KMS-11 (cell line): ENCODE data around the gene CFAP73.

Experiments used
- H2AFZ ChIP-seq: fragments of 200-600 bp; sonication (generic); 2 replicates; pipeline ENCODE4 v1.6.1; 2016; ENCODE audit warnings: antibody characterized with exemption, mixed run types, low read depth
- H3K27ac ChIP-seq: fragments of 200-600 bp; sonication (generic); 2 replicates; pipeline ENCODE4 v1.6.1; 2016; ENCODE audit warnings: mild to moderate bottlenecking, mixed run types
- H3K27me3 ChIP-seq: fragments of 200-600 bp; sonication (generic); 2 replicates; pipeline ENCODE4 v1.6.1; 2017; ENCODE audit warnings: mild to moderate bottlenecking, low read depth, mixed run types, moderate library complexity; ENCODE audit not compliant: insufficient read depth
- H3K36me3 ChIP-seq: fragments of 200-600 bp; sonication (generic); 2 replicates; pipeline ENCODE4 v1.6.1; 2017; ENCODE audit warnings: mild to moderate bottlenecking, mixed run types; ENCODE audit not compliant: insufficient read depth
- H3K4me1 ChIP-seq: fragments of 200-600 bp; sonication (generic); 2 replicates; pipeline ENCODE4 v1.6.1; 2016; ENCODE audit warnings: mild to moderate bottlenecking, low read depth, mixed run types; ENCODE audit not compliant: poor library complexity, severe bottlenecking
- H3K4me2 ChIP-seq: fragments of 200-600 bp; sonication (generic); 2 replicates; pipeline ENCODE4 v1.7.0; 2016; ENCODE audit warnings: mild to moderate bottlenecking, mixed run types
- H3K4me3 ChIP-seq: fragments of 200-600 bp; sonication (generic); IDR thresholded peaks from 2 replicates; pipeline ENCODE4 v1.6.1; 2017; ENCODE audit warnings: low read depth, low read length, mixed read lengths; ENCODE audit not compliant: insufficient read depth
- H3K79me2 ChIP-seq: fragments of 200-600 bp; sonication (generic); 2 replicates; pipeline ENCODE4 v1.6.1; 2016; ENCODE audit warnings: low read depth, mixed run types; ENCODE audit not compliant: insufficient read depth
- H3K9ac ChIP-seq: fragments of 200-600 bp; sonication (generic); 2 replicates; pipeline ENCODE4 v1.6.1; 2016; ENCODE audit warnings: mild to moderate bottlenecking, mixed run types
- H4K20me1 ChIP-seq: fragments of 200-600 bp; sonication (generic); 2 replicates; pipeline ENCODE4 v1.6.1; 2016; ENCODE audit warnings: mild to moderate bottlenecking, mixed run types; ENCODE audit not compliant: insufficient read depth
- CTCF ChIP-seq: fragments of 200-600 bp; sonication (generic); conservative IDR thresholded peaks from 2 replicates; pipeline ENCODE4 v1.6.1; 2017; ENCODE audit warnings: low read depth, mild to moderate bottlenecking, antibody characterized with exemption, low read length, moderate library complexity, mixed read lengths

The CFAP73 gene

GRCh38 chr12:113167868-113168267 lies 18.3 kb downstream of the CFAP73 start:
- Histone ChIP-seq H3K4me3 (no peak overlapping the region), H3K27me3 (no peaks in the 10 kb centered on the region), H2AFZ (no peak overlapping the region), H3K79me2 (no peaks in the 10 kb centered on the region), H3K27ac (no peak overlapping the region), H3K36me3 (no peaks in the 10 kb centered on the region), H3K4me2 (no peak overlapping the region), H3K4me1 (peaks cover 23% of the 10 kb centered on the region), H3K9ac (no peak overlapping the region), H4K20me1 (no peaks in the 10 kb centered on the region)
- no peak for TF ChIP-seq CTCF

GRCh38 chr12:113169697-113170096 lies 20.2 kb downstream of the CFAP73 start:
- no peak overlapping the region for H3K9ac ChIP-seq
- TF ChIP-seq CTCF: no peak
- H3K27ac ChIP-seq: no peak overlapping the region
- H3K79me2 ChIP-seq: no peaks in the 10 kb centered on the region
- no peak overlapping the region for H3K4me3 ChIP-seq
- H3K4me2 ChIP-seq: no peak overlapping the region
- no peak overlapping the region for H2AFZ ChIP-seq
- H3K36me3 ChIP-seq: no peaks in the 10 kb centered on the region
- no peaks in the 10 kb centered on the region for H4K20me1 ChIP-seq
- no peaks in the 10 kb centered on the region for H3K27me3 ChIP-seq
- peaks cover 41% of the 10 kb centered on the region for H3K4me1 ChIP-seq

GRCh38 chr12:113170457-113170856 lies 20.9 kb downstream of the CFAP73 start:
- H3K79me2 ChIP-seq: no peaks in the 10 kb centered on the region
- no peaks in the 10 kb centered on the region for H4K20me1 ChIP-seq
- H3K36me3 ChIP-seq: no peaks in the 10 kb centered on the region
- H3K4me1 ChIP-seq: peaks cover 42% of the 10 kb centered on the region
- H3K27me3 ChIP-seq: no peaks in the 10 kb centered on the region
- no peak for TF ChIP-seq CTCF
- no peak overlapping the region for H3K27ac ChIP-seq
- H2AFZ ChIP-seq: no peak overlapping the region
- H3K4me3 ChIP-seq: no peak overlapping the region
- no peak overlapping the region for H3K9ac ChIP-seq
- no peak overlapping the region for H3K4me2 ChIP-seq

- H2AFZ ChIP-seq: no peak overlapping the region
- no peak overlapping the region for H3K27ac ChIP-seq
- peaks cover 42% of the 10 kb centered on the region for H3K4me1 ChIP-seq
- H3K36me3 ChIP-seq: no peaks in the 10 kb centered on the region
- H4K20me1 ChIP-seq: no peaks in the 10 kb centered on the region
- no peak overlapping the region for H3K4me3 ChIP-seq
- TF ChIP-seq CTCF: no peak
- no peak overlapping the region; the same call in 1 of the 2 replicates for H3K4me2 ChIP-seq
- no peaks in the 10 kb centered on the region for H3K79me2 ChIP-seq
- no peak overlapping the region for H3K9ac ChIP-seq
- H3K27me3 ChIP-seq: no peaks in the 10 kb centered on the region
Observed at GRCh38 chr12:113170926-113171325, 21.4 kb downstream of the CFAP73 start.
